ENCODE data around the gene CES4A. TPM values are rescaled to one million over a fixed set of nuclear protein-coding genes. Genes with fewer than 3 reads are reported as not detected.

Gene CES4A
- total and polyA plus RNA-seq, 9 donors = 6.0 to 67.1 (median 10.3) TPM

GRCh38 chr16:66975302-66975893 is 13.0 kb upstream of the CES4A start:
- DNase-seq = no peak
- Histone ChIP-seq H3K9me3 (no peaks in the 10 kb centered on the region), H3K27ac (no peak overlapping the region), H3K4me1 (ENCODE audit: insufficient read depth) (no peaks in the 10 kb centered on the region), H3K27me3 (no peaks in the 10 kb centered on the region), H3K4me3 (no peak overlapping the region), H3K36me3 (no peaks in the 10 kb centered on the region)
- WGBS, 3 donors = 64 to 75% (median 74%) methylated on average over 14 of the region's 14 CpGs
- intact Hi-C loops (cut with DNase I) = loop anchor here in 1 of 4 donors (10.0 kb wide), 1 partner anchor 209 kb away; the partner anchor contains the start of gene MATCAP1
- TF ChIP-seq POLR2A (IDR thresholded peaks at IDR 0.05) (no peak), EP300 (IDR thresholded peaks at IDR 0.05) (no peak), CTCF (IDR thresholded peaks at IDR 0.05) (no peak)

DNA sequence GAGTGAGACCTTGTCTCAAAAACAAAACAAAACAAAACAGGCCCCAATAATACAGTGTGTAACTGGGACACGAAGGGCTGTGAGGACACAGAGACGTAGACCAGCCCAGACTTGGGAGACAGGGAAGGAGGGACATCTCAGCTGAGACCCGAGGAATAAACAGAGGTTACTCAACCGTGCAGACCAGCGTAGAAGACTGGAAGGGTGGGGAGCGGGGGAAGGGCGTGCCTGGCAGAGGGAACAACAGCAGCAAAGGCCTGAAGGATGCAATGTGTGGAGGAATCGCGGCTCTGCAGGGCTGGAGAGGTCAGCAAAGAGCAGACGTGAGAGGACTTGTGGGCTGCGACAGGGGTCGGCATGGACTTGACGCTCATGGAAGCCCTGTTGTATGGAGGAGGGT is 11.6 kb upstream of the CES4A start:
- no peaks in the 10 kb centered on the region for H3K4me1 ChIP-seq (ENCODE audit: insufficient read depth)
- intact Hi-C loops (cut with DNase I) = loop anchor here (2.0 to 10.0 kb wide), 2 partner anchors 178 to 208 kb away; partner anchors contain the start of gene MATCAP1 (in 1 of the 4)
- no peak for DNase-seq
- no peaks in the 10 kb centered on the region for H3K27me3 ChIP-seq
- no peak overlapping the region for H3K27ac ChIP-seq
- TF ChIP-seq POLR2A (IDR thresholded peaks at IDR 0.05) = no peak
- TF ChIP-seq EP300 (IDR thresholded peaks at IDR 0.05) = no peak
- TF ChIP-seq CTCF (IDR thresholded peaks at IDR 0.05) = no peak
- 58 to 61% (median 60%) methylated on average over 13 of the region's 13 CpGs for WGBS, 3 donors
- no peaks in the 10 kb centered on the region for H3K9me3 ChIP-seq
- no peak overlapping the region for H3K4me3 ChIP-seq
- no peaks in the 10 kb centered on the region for H3K36me3 ChIP-seq

GRCh38 chr16:66977341-66978113 is 10.9 kb upstream of the CES4A start:
- DNase-seq = peak; percentile 87 to 95 (median 93)
- WGBS, 3 donors = 27% methylated on average over 15 of the region's 15 CpGs
- Histone ChIP-seq H3K36me3 (no peaks in the 10 kb centered on the region), H3K27ac (no peak overlapping the region), H3K9me3 (no peaks in the 10 kb centered on the region), H3K4me3 (no peak overlapping the region), H3K4me1 (ENCODE audit: insufficient read depth) (no peaks in the 10 kb centered on the region), H3K27me3 (no peaks in the 10 kb centered on the region)
- intact Hi-C loops (cut with DNase I) = loop anchor here (1.0 to 10.0 kb wide), 3 partner anchors 177 to 207 kb away; partner anchors contain the start of gene MATCAP1 (in 1 of the 4)
- peak; percentile 34 for TF ChIP-seq POLR2A (IDR thresholded peaks at IDR 0.05)
- TF ChIP-seq EP300 (IDR thresholded peaks at IDR 0.05) = no peak
- peak; percentile 75 to 99 (median 97) for TF ChIP-seq CTCF (IDR thresholded peaks at IDR 0.05)

DNA sequence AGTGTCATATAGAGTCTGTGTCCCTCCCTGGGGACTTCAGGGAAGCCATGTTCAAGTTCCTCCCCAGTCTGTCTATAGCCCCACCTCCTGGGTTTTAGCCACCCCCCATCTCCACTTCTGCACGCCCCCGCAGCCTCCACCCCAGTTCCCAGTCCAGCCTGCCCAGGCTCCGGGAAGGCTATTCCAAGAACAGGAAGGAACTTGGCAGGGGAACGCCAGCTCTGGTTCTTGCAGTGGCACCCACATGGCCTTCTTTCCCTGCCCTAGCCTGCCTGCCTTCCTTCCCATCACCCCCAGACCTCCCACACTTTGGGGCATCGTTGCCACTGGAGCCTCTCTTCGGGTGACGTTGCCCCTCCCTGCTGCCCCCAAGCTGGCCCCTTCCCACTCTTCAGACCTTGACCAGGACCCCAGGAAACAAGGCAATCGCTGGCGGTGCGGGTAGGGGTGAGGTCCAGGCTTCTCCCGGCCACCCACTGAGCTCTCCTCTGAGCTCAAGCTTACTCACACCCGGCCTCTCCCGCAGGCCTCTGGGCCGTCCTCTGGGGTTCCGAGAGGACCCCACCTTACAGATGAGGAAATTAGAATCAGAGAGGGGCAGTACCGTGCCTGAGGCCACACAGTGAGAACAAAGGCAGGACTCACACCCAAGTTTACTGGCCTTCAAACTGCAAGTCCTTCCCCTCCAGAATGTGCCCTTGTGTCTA is 9.2 kb upstream of the CES4A start:
- TF ChIP-seq EP300 (IDR thresholded peaks at IDR 0.05) (no peak), CTCF (IDR thresholded peaks at IDR 0.05) (no peak), POLR2A (IDR thresholded peaks at IDR 0.05) (no peak)
- Histone ChIP-seq H3K4me3 (no peak overlapping the region), H3K4me1 (ENCODE audit: insufficient read depth) (no peaks in the 10 kb centered on the region), H3K27ac (no peak overlapping the region), H3K9me3 (no peaks in the 10 kb centered on the region), H3K27me3 (no peaks in the 10 kb centered on the region), H3K36me3 (no peaks in the 10 kb centered on the region)
- 43 to 63% (median 49%) methylated on average over 15 to 16 of the region's 16 CpGs for WGBS, 3 donors
- no peak for DNase-seq
- intact Hi-C loops (cut with DNase I) = loop anchor here in 1 of 4 donors (10.0 kb wide), 1 partner anchor 206 kb away; the partner anchor contains the start of gene MATCAP1
